ENCODE results near the gene TNFSF15. TPM values are rescaled to one million over a fixed set of nuclear protein-coding genes. Genes with fewer than 3 reads are reported as not detected.

TNFSF15 gene
- total and polyA plus RNA-seq, 3 donors from 2014 or later, result 0.06 to 0.40 TPM; not detected in 1

DNA sequence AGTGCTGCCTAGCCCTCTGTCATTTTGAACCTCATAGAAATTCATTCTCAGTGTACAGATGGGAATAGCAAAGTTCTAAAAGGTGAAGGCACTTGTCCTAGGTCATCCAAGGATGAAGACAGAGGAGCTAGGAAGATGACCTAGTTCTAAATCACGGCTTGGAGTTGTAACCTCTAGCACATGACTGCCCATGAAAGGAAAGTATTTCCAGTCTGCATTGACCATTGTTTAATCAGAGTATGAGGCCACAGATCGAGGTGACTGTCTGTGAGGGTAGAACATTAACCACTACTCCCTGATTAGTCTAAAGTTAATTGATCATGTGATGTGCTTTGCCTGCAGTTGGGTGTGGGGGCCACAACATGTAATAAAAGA, 674 bp upstream of the TNFSF15 start:
- H3K27me3 ChIP-seq, result no peaks in the 10 kb centered on the region
- no peaks in the 10 kb centered on the region for H3K9me3 ChIP-seq
- H3K36me3 ChIP-seq (ENCODE audit: low read depth, missing control alignments), result no peaks in the 10 kb centered on the region
- no peak overlapping the region for H3K4me3 ChIP-seq
- intact Hi-C loops (cut with DNase I; ENCODE audit: low total_unique reads), result no loop called here
- TF ChIP-seq CTCF (IDR thresholded peaks at IDR 0.05), result no peak
- TF ChIP-seq POLR2A (IDR thresholded peaks at IDR 0.05), result no peak
- H3K4me1 ChIP-seq, result peaks cover 4% of the 10 kb centered on the region
- no peak for DNase-seq
- WGBS, 2 donors, result 30 to 36% methylated on average over 2 of the region's 2 CpGs
- H3K27ac ChIP-seq, result no peak overlapping the region

- no peak overlapping the region for H3K4me3 ChIP-seq
- DNase-seq, result no peak
- 65 to 76% methylated on average over 5 of the region's 5 CpGs for WGBS, 2 donors
- TF ChIP-seq CTCF (IDR thresholded peaks at IDR 0.05) (no peak), POLR2A (IDR thresholded peaks at IDR 0.05) (no peak)
- no peaks in the 10 kb centered on the region for H3K27me3 ChIP-seq
- no peaks in the 10 kb centered on the region for H3K36me3 ChIP-seq (ENCODE audit: low read depth, missing control alignments)
- intact Hi-C loops (cut with DNase I; ENCODE audit: low total_unique reads), result no loop called here
- no peak overlapping the region for H3K27ac ChIP-seq
- no peaks in the 10 kb centered on the region for H3K9me3 ChIP-seq
- H3K4me1 ChIP-seq, result peaks cover 4% of the 10 kb centered on the region
Observed at GRCh38 chr9:114804505-114804904, 1.3 kb downstream of the TNFSF15 start.

DNA sequence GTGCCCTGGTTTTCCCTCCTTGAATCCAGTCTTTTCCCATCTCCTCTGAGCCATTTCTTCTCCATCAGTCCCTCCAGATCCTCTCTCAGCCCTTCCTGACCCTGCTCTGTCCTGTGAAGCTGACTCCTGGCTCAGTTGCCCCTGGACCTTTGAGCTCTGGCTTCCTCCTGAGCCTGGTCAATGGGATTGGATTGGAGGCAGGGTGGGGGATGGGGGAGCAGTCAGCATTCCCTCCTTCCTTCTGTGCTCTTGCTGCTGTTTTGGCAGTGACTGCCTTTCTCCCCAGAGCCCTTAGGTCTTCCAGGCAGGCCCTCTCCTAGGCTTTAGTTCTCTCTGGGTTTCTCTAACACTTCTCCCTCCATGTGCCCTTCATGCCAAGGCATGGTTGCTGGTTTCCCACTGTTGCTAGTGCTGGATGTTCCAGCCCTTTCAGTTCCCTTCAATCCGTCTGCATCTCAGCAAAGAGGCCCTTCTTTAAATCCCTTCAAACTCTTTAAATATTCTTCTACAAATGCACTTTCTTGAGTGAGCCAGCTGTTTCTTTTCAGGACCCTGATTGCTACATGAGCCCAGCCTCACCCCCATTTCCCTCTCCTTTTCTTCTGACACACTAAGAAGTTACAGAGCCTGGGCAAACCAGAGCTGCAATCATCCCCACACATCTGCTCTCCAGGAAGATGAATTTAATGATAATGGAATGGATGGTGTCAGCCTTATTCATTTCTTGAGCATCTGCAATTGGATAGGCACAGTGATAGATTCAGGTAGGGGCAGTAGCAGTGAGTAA, 2.2 kb downstream of the TNFSF15 start:
- Histone ChIP-seq H3K4me1 (peaks cover 4% of the 10 kb centered on the region), H3K27ac (no peak overlapping the region), H3K27me3 (no peaks in the 10 kb centered on the region), H3K36me3 (ENCODE audit: low read depth, missing control alignments) (no peaks in the 10 kb centered on the region), H3K9me3 (no peaks in the 10 kb centered on the region), H3K4me3 (no peak overlapping the region)
- intact Hi-C loops (cut with DNase I; ENCODE audit: low total_unique reads), result no loop called here
- DNase-seq, result no peak
- 81 to 95% methylated on average over 1 of the region's 1 CpG for WGBS, 2 donors
- TF ChIP-seq POLR2A (IDR thresholded peaks at IDR 0.05) (no peak), CTCF (IDR thresholded peaks at IDR 0.05) (no peak)

DNA sequence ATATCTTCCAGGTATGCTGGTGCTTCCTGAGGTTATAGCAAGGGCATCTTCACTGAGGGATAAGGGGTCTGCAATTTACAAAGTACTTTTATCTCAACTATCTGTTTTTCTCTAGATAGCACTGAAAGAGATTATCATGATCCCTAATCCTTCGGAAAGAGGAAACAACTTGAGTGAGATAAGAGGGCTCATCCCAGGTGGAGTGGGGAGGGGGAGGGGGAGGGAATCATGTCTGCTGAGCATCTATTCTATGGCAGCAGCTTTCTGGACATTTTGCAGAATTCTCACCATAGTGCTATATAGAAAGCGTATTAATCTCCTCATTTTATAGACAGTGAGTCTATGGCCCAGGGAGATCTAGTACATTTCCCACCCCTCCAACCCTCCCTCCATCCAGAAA, 5.9 kb downstream of the TNFSF15 start:
- TF ChIP-seq CTCF (IDR thresholded peaks at IDR 0.05) (no peak), POLR2A (IDR thresholded peaks at IDR 0.05) (no peak)
- intact Hi-C loops (cut with DNase I; ENCODE audit: low total_unique reads), result no loop called here
- DNase-seq, result no peak
- no peak overlapping the region for H3K27ac ChIP-seq
- WGBS, 2 donors, result 74 to 77% methylated on average over 2 of the region's 2 CpGs
- H3K27me3 ChIP-seq, result no peaks in the 10 kb centered on the region
- H3K36me3 ChIP-seq (ENCODE audit: low read depth, missing control alignments), result no peaks in the 10 kb centered on the region
- no peaks in the 10 kb centered on the region for H3K9me3 ChIP-seq
- H3K4me1 ChIP-seq, result no peaks in the 10 kb centered on the region
- H3K4me3 ChIP-seq, result no peak overlapping the region

- TF ChIP-seq POLR2A (IDR thresholded peaks at IDR 0.05) (no peak), CTCF (IDR thresholded peaks at IDR 0.05) (no peak)
- Histone ChIP-seq H3K27ac (no peak overlapping the region), H3K9me3 (no peaks in the 10 kb centered on the region), H3K36me3 (ENCODE audit: low read depth, missing control alignments) (no peaks in the 10 kb centered on the region), H3K27me3 (no peaks in the 10 kb centered on the region), H3K4me1 (no peaks in the 10 kb centered on the region), H3K4me3 (no peak overlapping the region)
- DNase-seq, result no peak
- intact Hi-C loops (cut with DNase I; ENCODE audit: low total_unique reads), result no loop called here
- 51 to 63% methylated on average over 5 of the region's 5 CpGs for WGBS, 2 donors
Observed at GRCh38 chr9:114799441-114799840, 6.4 kb downstream of the TNFSF15 start.
